Activated CD8-positive, alpha-beta memory T cell treated with anti-CD3 and anti-CD28 coated beads, Interleukin-2, amount 50 U/mL, for 4 hours (primary cell): Measurements from ENCODE around the gene LNP1.
"Not testable (repeated sequence)": the region's sequence is repeated elsewhere in the genome, so short reads cannot be mapped to it uniquely, and the experiment has no call there.

Source experiments
- DNase-seq: peaks from one replicate; pipeline ENCODE4 v3.0.0-alpha.2; 2020

Gene LNP1

GRCh38 chr3:100400780-100401673 lies at the start of gene LNP1, which contains the start of gene TOMM70:
TSS of gene LNP1 (plus strand) at chr3:100401539. CDS start at chr3:100429730, 28,191 bp downstream.
TSS of gene TOMM70 (minus strand) at chr3:100401089. CDS start at chr3:100400949, 140 bp downstream.
- DNase-seq: peak; percentile 94

GRCh38 chr3:100351770-100352169 lies 49.6 kb upstream of the LNP1 start:
- DNase-seq: not testable (repeated sequence)

GRCh38 chr3:100352296-100353231 lies 48.8 kb upstream of the LNP1 start:
- DNase-seq: no peak

GRCh38 chr3:100354850-100355249 lies 46.5 kb upstream of the LNP1 start:
- no peak for DNase-seq

GRCh38 chr3:100358413-100358812 lies 42.9 kb upstream of the LNP1 start:
- no peak for DNase-seq

- no peak for DNase-seq
Measured at GRCh38 chr3:100359035-100359434, 42.3 kb upstream of the LNP1 start.

- DNase-seq: no peak
Measured at GRCh38 chr3:100360757-100361496, 40.4 kb upstream of the LNP1 start.

GRCh38 chr3:100361897-100362296 lies 39.4 kb upstream of the LNP1 start:
- DNase-seq: no peak

- DNase-seq: no peak
Measured at GRCh38 chr3:100364421-100364820, 36.9 kb upstream of the LNP1 start.

- DNase-seq: no peak
Measured at GRCh38 chr3:100366424-100366823, 34.9 kb upstream of the LNP1 start.

GRCh38 chr3:100368441-100368840 lies 32.9 kb upstream of the LNP1 start:
- no peak for DNase-seq

GRCh38 chr3:100370756-100371155 lies 30.6 kb upstream of the LNP1 start:
- DNase-seq: no peak

GRCh38 chr3:100374521-100374920 lies 26.8 kb upstream of the LNP1 start:
- no peak for DNase-seq

GRCh38 chr3:100376301-100376700 lies 25.0 kb upstream of the LNP1 start:
- no peak for DNase-seq

- DNase-seq: no peak
Measured at GRCh38 chr3:100384733-100385525, 16.4 kb upstream of the LNP1 start.

- no peak for DNase-seq
Measured at GRCh38 chr3:100386437-100387074, 14.8 kb upstream of the LNP1 start.

- DNase-seq: no peak
Measured at GRCh38 chr3:100389025-100389424, 12.3 kb upstream of the LNP1 start.

- no peak for DNase-seq
Measured at GRCh38 chr3:100395679-100396431, 5.5 kb upstream of the LNP1 start.

GRCh38 chr3:100396967-100397366 lies 4.4 kb upstream of the LNP1 start:
- no peak for DNase-seq

- no peak for DNase-seq
Measured at GRCh38 chr3:100399341-100400071, 1.8 kb upstream of the LNP1 start.
